Neural cell (in vitro differentiated cells): ENCODE measurements around the gene NCAM1.

Experiments
- EP300 ChIP-seq: fragments of 450-650 bp; conservative IDR thresholded peaks from 2 replicates; pipeline ENCODE4 v1.6.1; 2014; ENCODE audit warnings: antibody characterized with exemption, mild to moderate bottlenecking, moderate library complexity; ENCODE audit not compliant: poor library complexity, severe bottlenecking
- MXI1 ChIP-seq: fragments of 450-650 bp; conservative IDR thresholded peaks from 2 replicates; pipeline ENCODE4 v1.6.1; 2014; ENCODE audit warnings: antibody characterized with exemption, mild to moderate bottlenecking; ENCODE audit not compliant: poor library complexity, severe bottlenecking
- POLR2AphosphoS5 ChIP-seq: IDR thresholded peaks from 2 replicates; pipeline ENCODE4 v1.6.1; 2012
- RAD21 ChIP-seq: fragments of 450-650 bp; conservative IDR thresholded peaks from 2 replicates; pipeline ENCODE4 v1.6.1; 2014; ENCODE audit warnings: antibody characterized with exemption, mild to moderate bottlenecking, moderate library complexity
- SMC3 ChIP-seq: fragments of 450-650 bp; conservative IDR thresholded peaks from 2 replicates; pipeline ENCODE4 v1.6.1; 2014; ENCODE audit warnings: antibody characterized with exemption, mild to moderate bottlenecking, moderate library complexity; ENCODE audit not compliant: poor library complexity
- TAF1 ChIP-seq: IDR thresholded peaks from 2 replicates; pipeline ENCODE4 v1.6.1; 2012; ENCODE audit warnings: low read depth
- TF ChIP-seq, protein P1 (sequence below): fragments of 450-650 bp; IDR thresholded peaks from 2 replicates; pipeline ENCODE4 v1.5.1; 2014; ENCODE audit warnings: antibody characterized with exemption, mild to moderate bottlenecking, moderate library complexity; ENCODE audit not compliant: poor library complexity, severe bottlenecking

DNA sequence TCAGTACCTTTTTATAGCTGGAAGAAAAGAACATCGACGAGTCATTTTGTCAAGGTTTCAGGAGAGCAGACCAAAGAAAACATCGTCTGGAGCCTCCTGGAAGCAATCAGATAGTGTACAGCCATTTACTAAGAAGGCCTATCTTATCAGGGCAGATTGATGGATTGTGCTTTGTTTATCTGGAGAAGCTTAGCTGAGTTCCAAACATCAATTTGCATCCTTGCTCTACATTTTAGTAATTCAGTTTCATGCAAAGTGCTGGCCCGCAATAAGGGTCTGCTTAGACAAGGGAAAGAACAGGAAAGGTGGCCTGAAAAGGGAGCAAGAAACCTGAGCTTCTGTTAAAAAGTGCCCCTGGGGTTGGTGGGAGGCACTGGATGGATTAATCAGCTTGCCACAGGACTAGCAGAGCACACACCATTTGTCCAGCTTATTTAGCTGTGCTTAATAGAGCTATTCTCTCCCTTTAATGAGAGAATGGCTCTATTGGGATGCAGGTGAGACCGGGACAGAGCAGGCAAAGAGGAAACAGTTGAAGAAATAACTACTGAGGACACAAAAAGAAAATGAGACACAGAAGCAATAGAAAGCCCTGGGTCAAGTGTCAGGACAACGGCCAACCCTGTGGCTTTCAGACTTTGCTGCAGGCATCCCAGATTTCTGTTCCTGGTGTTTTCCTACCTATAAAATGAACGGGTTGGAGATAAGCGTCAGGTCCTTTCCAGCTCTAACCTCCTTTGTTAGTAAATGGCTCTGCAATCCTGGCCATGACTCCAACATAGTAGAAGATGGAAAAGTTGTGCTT is 231.1 kb downstream of the NCAM1 start:
- TF ChIP-seq RAD21: no peak
- TF ChIP-seq, protein P1, sequence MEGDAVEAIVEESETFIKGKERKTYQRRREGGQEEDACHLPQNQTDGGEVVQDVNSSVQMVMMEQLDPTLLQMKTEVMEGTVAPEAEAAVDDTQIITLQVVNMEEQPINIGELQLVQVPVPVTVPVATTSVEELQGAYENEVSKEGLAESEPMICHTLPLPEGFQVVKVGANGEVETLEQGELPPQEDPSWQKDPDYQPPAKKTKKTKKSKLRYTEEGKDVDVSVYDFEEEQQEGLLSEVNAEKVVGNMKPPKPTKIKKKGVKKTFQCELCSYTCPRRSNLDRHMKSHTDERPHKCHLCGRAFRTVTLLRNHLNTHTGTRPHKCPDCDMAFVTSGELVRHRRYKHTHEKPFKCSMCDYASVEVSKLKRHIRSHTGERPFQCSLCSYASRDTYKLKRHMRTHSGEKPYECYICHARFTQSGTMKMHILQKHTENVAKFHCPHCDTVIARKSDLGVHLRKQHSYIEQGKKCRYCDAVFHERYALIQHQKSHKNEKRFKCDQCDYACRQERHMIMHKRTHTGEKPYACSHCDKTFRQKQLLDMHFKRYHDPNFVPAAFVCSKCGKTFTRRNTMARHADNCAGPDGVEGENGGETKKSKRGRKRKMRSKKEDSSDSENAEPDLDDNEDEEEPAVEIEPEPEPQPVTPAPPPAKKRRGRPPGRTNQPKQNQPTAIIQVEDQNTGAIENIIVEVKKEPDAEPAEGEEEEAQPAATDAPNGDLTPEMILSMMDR: no peak
- no peak for TF ChIP-seq MXI1
- no peak for TF ChIP-seq TAF1
- no peak for TF ChIP-seq EP300
- TF ChIP-seq POLR2AphosphoS5: no peak
- no peak for TF ChIP-seq SMC3
